BE2C (cell line): ENCODE measurements around the gene SIN3A.
"Not testable (repeated sequence)": the region's sequence is repeated elsewhere in the genome, so short reads cannot be mapped to it uniquely, and the experiment has no call there.

Experiments
- DNase-seq: peaks from one replicate; pipeline ENCODE4 v3.0.0-alpha.2; 2020
- H3K27me3 ChIP-seq: fragments of 250-450 bp; sonication (Bioruptor Pico); 2 replicates; pipeline ENCODE4 v1.5.1; 2020; ENCODE audit warnings: mild to moderate bottlenecking
- H3K36me3 ChIP-seq: fragments of 250-450 bp; sonication (Bioruptor Pico); 2 replicates; pipeline ENCODE4 v1.5.1; 2020; ENCODE audit warnings: mild to moderate bottlenecking
- H3K4me1 ChIP-seq: fragments of 250-450 bp; sonication (Bioruptor Pico); 2 replicates; pipeline ENCODE4 v1.5.1; 2020
- H3K4me3 ChIP-seq: 2 replicates; pipeline ENCODE4 v1.5.1; 2011; ENCODE audit warnings: low read depth, low read length
- H3K9me3 ChIP-seq: fragments of 250-450 bp; sonication (Bioruptor Pico); 2 replicates; pipeline ENCODE4 v1.5.1; 2020
- TF ChIP-seq, protein P1 (sequence below): IDR thresholded peaks from 2 replicates; pipeline ENCODE4 v1.5.1; 2012; ENCODE audit warnings: mild to moderate bottlenecking, low read depth, low read length

SIN3A gene

DNA sequence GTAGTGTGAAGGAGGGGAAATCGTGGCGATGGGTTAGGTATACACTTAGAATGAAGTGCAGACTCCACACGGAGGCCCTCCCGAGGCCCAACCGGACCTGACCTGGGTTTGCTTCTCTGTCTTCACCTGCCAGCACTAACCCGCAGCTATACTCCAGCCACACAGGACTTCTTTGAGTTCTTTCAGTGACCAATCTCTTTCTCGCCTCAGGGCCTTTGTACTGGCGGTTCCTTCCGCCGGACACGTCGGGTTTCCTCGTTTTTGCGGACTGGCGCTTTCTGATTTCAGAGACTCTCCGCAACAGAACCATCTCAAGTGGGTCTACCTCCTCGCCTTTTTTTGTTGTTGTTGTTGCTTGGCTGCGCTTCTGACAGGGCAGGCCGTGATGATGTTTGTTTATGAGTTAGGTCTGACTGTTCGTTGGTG lies 104.7 kb downstream of the SIN3A start, which contains the start of gene NEIL1:
Gene NEIL1 (plus strand): TSS at position 244 of the 426 bp plus-strand sequence. CDS start 1,867 bp downstream, outside the sequence.
- no peak for DNase-seq
- TF ChIP-seq, protein P1, sequence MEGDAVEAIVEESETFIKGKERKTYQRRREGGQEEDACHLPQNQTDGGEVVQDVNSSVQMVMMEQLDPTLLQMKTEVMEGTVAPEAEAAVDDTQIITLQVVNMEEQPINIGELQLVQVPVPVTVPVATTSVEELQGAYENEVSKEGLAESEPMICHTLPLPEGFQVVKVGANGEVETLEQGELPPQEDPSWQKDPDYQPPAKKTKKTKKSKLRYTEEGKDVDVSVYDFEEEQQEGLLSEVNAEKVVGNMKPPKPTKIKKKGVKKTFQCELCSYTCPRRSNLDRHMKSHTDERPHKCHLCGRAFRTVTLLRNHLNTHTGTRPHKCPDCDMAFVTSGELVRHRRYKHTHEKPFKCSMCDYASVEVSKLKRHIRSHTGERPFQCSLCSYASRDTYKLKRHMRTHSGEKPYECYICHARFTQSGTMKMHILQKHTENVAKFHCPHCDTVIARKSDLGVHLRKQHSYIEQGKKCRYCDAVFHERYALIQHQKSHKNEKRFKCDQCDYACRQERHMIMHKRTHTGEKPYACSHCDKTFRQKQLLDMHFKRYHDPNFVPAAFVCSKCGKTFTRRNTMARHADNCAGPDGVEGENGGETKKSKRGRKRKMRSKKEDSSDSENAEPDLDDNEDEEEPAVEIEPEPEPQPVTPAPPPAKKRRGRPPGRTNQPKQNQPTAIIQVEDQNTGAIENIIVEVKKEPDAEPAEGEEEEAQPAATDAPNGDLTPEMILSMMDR = no peak
- no peaks in the 10 kb centered on the region for H3K4me1 ChIP-seq
- peaks cover 54% of the 10 kb centered on the region for H3K27me3 ChIP-seq
- H3K9me3 ChIP-seq = no peaks in the 10 kb centered on the region
- H3K36me3 ChIP-seq = no peaks in the 10 kb centered on the region
- H3K4me3 ChIP-seq = peak within 1 kb of the TSS; percentile 50

DNA sequence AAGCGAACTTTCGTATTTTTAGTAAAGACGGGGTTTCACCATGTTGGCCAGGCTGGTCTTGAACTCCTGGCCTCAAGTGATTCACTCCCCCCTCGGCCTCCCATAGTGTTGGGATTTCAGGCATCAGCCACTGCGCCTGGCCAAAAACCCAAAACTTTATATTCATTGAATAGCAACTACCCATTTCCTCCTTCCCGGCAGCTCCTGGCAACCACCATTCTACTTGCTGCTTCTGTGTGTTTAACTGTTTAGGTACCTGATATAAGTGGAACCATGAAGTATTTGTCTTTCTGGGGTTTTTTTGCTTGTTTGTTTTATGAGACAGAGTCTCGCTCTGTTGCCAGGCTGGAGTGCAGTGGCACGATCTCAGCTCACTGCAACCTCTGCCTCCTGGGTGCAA lies 107.5 kb downstream of the SIN3A start:
- not testable (repeated sequence) for DNase-seq, H3K4me3 ChIP-seq, H3K4me1 ChIP-seq, H3K9me3 ChIP-seq, H3K36me3 ChIP-seq
- H3K27me3 ChIP-seq = peaks cover 44% of the 10 kb centered on the region

DNA sequence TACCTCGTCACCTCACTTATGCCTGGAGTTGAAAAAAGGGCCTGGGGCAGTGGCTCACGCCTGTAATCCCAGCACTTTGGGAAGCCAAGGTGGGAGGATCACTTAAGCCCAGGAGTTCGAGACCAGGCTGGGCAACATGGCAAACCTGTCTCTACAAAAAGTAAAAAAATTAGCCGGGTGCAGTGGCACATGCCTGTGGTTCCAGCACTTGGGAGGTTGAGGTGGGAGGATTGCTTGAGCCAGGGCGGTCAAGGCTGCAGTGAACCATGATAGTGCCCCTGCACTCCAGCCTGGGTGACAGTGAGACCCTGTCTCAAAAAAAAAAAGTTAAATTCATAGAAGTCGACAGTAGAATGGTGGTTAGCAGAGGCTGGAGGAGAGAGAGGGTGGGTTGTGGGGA lies 109.3 kb downstream of the SIN3A start:
- H3K36me3 ChIP-seq = no peaks in the 10 kb centered on the region; the same call in 1 of the 2 replicates
- H3K4me1 ChIP-seq = no peaks in the 10 kb centered on the region
- H3K4me3 ChIP-seq = no peak overlapping the region
- no peak for DNase-seq
- peaks cover 27% of the 10 kb centered on the region for H3K27me3 ChIP-seq
- H3K9me3 ChIP-seq = no peaks in the 10 kb centered on the region
- TF ChIP-seq, protein P1 = no peak

DNA sequence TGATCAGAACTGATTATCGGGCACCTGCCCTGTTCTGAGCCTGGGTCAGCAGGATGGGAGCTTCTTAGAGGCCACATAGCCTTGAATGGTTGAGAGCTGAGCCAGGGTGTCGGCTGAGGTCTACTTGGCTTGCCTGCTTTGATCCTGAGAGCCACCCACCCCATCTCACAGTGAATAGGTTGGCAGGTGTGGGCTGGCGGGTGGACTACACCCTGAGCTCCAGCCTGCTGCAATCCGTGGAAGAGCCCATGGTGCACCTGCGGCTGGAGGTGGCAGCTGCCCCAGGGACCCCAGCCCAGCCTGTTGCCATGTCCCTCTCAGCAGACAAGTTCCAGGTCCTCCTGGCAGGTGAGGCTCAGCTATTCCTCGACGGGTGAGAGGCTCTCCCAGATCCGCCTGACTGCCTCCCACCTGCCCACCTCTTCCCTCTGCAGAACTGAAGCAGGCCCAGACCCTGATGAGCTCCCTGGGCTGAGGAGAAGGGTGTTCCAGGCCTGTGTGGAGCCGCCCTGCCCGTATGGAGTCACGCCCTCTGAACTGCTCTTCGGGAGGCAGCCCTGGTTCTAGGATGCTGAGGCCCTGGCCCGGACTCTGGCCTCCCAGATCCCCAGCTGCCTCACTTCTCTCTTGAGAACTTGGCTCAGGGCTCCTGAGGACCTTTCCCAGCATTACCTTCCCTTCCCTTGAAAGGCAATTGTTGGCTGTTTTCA lies 111.8 kb downstream of the SIN3A start:
- Histone ChIP-seq H3K4me1 (no peaks in the 10 kb centered on the region), H3K4me3 (no peak overlapping the region), H3K9me3 (no peaks in the 10 kb centered on the region), H3K36me3 (no peaks in the 10 kb centered on the region; the same call in 1 of the 2 replicates), H3K27me3 (peaks cover 1% of the 10 kb centered on the region; the same call in 1 of the 2 replicates)
- TF ChIP-seq, protein P1 = no peak
- no peak for DNase-seq

DNA sequence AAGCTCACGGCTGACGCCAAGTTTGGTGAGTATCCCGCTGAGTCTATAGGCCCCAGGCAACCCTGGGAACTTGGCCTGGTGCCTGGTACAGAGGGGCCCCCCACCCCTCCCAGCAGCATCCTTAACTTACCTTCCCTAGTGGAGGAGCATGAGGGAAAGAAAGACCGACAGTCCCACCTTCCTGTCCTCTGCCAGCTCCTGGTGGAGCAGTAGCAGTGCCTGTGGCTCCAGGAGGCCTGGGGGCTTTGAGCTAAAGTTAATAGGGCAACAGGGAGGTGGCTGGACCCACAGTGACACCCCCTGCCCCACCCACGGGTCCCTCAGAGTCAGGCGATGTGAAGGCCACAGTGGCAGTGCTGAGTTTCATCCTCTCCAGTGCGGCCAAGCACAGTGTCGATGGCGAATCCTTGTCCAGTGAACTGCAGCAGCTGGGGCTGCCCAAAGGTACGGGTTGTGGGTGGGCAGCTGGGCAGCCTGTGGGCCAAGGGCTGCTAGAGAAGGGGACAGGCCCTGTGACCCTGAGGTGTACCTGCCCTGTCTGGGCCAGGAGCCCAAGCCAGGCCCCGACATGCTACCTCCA lies 112.7 kb downstream of the SIN3A start:
- TF ChIP-seq, protein P1 = no peak

DNA sequence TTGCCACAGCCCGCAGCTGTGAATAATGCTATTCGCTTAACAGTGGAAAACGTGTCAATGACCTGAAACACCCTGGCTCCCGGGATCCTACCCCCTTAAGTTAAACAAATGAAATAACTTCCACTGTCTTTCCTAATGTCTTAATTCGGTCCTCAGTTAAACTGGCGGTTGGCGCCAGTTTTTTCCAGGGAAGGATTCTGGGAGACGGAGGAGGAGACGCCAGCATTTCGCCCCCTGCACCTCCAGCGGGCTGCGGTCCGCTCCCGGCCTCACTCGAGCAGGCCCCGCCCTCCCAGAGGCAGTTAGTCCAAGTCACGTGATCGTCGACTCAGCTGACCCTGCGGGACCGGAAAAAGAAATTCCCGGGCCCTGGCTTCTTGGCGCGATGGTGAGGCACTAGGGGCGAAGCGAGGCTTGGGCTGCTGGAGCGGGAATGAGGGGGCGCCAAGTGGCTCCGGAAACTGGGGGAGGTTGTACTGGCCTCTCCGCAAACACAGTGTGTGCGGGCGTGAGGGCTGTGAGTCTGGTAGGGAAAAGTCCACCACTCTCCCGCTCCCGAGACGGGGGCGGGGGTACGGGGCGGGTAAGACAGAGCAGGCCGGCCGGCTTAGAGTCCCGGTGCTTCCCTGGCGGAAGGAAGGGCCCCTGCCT lies 115.7 kb downstream of the SIN3A start, which contains the start of gene COMMD4:
Gene COMMD4 (plus strand): TSS at position 359 of the 651 bp plus-strand sequence. CDS start 27 bp downstream, at position 386.
- H3K4me1 ChIP-seq = no peaks in the 10 kb centered on the region
- no peaks in the 10 kb centered on the region for H3K27me3 ChIP-seq
- no peaks in the 10 kb centered on the region for H3K9me3 ChIP-seq
- peak; percentile 98 for DNase-seq
- TF ChIP-seq, protein P1 = no peak
- H3K36me3 ChIP-seq = no peaks in the 10 kb centered on the region; the same call in 1 of the 2 replicates
- H3K4me3 ChIP-seq = peak within 1 kb of the TSS; percentile 81

More for the DNA sequence above, 112.7 kb downstream of the SIN3A start:
- no peaks in the 10 kb centered on the region for H3K4me1 ChIP-seq
- no peaks in the 10 kb centered on the region; the same call in 1 of the 2 replicates for H3K36me3 ChIP-seq
- DNase-seq = no peak
- H3K4me3 ChIP-seq = no peak overlapping the region
- no peaks in the 10 kb centered on the region for H3K9me3 ChIP-seq
- H3K27me3 ChIP-seq = no peaks in the 10 kb centered on the region; the same call in 1 of the 2 replicates
